Measurements from ENCODE around the gene IMPDH1.

Gene IMPDH1

GRCh38 chr7:128437426-128438332, 27.9 kb upstream of the IMPDH1 start:
- no peak for DNase-seq (ENCODE audit: low read depth, low spot score)
- TF ChIP-seq, protein P1, sequence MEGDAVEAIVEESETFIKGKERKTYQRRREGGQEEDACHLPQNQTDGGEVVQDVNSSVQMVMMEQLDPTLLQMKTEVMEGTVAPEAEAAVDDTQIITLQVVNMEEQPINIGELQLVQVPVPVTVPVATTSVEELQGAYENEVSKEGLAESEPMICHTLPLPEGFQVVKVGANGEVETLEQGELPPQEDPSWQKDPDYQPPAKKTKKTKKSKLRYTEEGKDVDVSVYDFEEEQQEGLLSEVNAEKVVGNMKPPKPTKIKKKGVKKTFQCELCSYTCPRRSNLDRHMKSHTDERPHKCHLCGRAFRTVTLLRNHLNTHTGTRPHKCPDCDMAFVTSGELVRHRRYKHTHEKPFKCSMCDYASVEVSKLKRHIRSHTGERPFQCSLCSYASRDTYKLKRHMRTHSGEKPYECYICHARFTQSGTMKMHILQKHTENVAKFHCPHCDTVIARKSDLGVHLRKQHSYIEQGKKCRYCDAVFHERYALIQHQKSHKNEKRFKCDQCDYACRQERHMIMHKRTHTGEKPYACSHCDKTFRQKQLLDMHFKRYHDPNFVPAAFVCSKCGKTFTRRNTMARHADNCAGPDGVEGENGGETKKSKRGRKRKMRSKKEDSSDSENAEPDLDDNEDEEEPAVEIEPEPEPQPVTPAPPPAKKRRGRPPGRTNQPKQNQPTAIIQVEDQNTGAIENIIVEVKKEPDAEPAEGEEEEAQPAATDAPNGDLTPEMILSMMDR (IDR thresholded peaks at IDR 0.05; ENCODE audit: insufficient read depth, low read length, missing control alignments) = no peak
- POLR2A ChIA-PET = interaction anchor here (1.0 kb wide), 1 partner anchor 17 kb away, joined by 4 read pairs; no protein-coding TSS in a partner anchor
- CTCF ChIA-PET = interaction anchor here (0.9 to 6.2 kb wide), 4 partner anchors 12 to 40 kb away, joined by 3 to 101 read pairs (median 5); no protein-coding TSS in a partner anchor
- H3K4me3 ChIP-seq (ENCODE audit: low read depth, low read length) = no peak overlapping the region

GRCh38 chr7:128435327-128435686, 25.5 kb upstream of the IMPDH1 start:
- no peak for DNase-seq (ENCODE audit: low read depth, low spot score)
- ChIA-PET CTCF (interaction anchor here (1.1 to 14.8 kb wide), 6 partner anchors 10 to 448 kb away, joined by 4 to 569 read pairs (median 53); partner anchors contain the start of gene HILPDA), POLR2A (no interaction called here)
- no peak overlapping the region for H3K4me3 ChIP-seq (ENCODE audit: low read depth, low read length)
- TF ChIP-seq, protein P1 (IDR thresholded peaks at IDR 0.05; ENCODE audit: insufficient read depth, low read length, missing control alignments) = no peak

GRCh38 chr7:128434413-128435326, 24.9 kb upstream of the IMPDH1 start:
- H3K4me3 ChIP-seq (ENCODE audit: low read depth, low read length) = no peak overlapping the region
- CTCF ChIA-PET = interaction anchor here (0.6 to 14.8 kb wide), 10 partner anchors 9 to 449 kb away, joined by 3 to 569 read pairs (median 4); partner anchors contain the start of genes HILPDA and IMPDH1
- TF ChIP-seq, protein P1 (IDR thresholded peaks at IDR 0.05; ENCODE audit: insufficient read depth, low read length, missing control alignments) = no peak
- DNase-seq (ENCODE audit: low read depth, low spot score) = no peak
- POLR2A ChIA-PET = no interaction called here

DNA sequence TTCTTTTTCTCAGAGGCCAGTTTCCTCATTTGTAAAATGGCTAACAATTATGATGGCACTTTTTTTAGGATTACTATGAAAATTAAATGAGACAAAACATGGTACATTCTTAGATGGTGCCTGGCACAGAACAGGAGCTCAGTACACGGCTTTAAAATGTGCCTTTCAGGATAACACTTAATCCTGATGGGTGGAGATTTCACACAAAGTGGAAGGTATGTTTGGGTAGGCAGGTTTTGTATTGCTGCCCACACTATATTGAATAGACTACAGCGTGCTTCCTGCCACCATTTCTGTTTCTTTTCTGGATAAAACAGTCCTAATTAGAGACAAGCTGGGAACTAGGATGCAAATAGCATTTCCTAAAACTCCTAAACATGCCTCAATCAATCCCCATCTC, 22.0 kb upstream of the IMPDH1 start:
- CTCF ChIA-PET = interaction anchor here (1.0 to 14.8 kb wide), 9 partner anchors 9 to 452 kb away, joined by 3 to 569 read pairs (median 5); partner anchors contain the start of gene HILPDA
- no peak for DNase-seq (ENCODE audit: low read depth, low spot score)
- TF ChIP-seq, protein P1 (IDR thresholded peaks at IDR 0.05; ENCODE audit: insufficient read depth, low read length, missing control alignments) = no peak
- POLR2A ChIA-PET = interaction anchor here (0.7 kb wide), 1 partner anchor 24 kb away, joined by 3 read pairs; the partner anchor contains the start of gene HILPDA
- H3K4me3 ChIP-seq (ENCODE audit: low read depth, low read length) = no peak overlapping the region

DNA sequence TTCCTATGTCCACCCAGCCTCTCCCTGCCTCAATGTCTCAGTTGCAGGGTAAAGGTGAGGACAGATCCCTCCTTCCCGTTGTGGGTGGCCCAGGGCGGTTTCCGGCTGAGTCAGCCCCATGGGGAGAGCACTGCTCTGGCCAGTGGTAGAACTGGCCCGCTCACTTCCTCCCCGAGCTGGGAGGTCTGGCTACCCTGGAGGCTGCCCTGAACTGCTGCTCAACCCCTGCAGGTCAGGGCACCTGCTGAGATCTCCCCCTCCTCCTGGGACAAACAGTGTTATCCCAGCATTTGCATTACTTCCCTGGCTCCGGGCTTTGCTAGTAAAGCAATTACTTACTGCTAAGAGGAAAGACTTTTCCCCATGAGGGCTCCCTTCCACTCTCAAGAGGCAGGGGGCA, 21.4 kb upstream of the IMPDH1 start:
- H3K4me3 ChIP-seq (ENCODE audit: low read depth, low read length) = no peak overlapping the region
- ChIA-PET POLR2A (no interaction called here), CTCF (interaction anchor here (1.3 to 14.8 kb wide), 10 partner anchors 10 to 452 kb away, joined by 3 to 569 read pairs (median 7); partner anchors contain the start of gene HILPDA)
- TF ChIP-seq, protein P1 (IDR thresholded peaks at IDR 0.05; ENCODE audit: insufficient read depth, low read length, missing control alignments) = no peak
- DNase-seq (ENCODE audit: low read depth, low spot score) = no peak
